GM21447 (cell line): ENCODE results near the gene FXYD1.

Source experiments
- ATAC-seq: cut with Tn5 transposase; IDR thresholded peaks from one replicate; pipeline ENCODE4 v1.9.1; 2021; ENCODE audit not compliant: unreplicated experiment

The FXYD1 gene

GRCh38 chr19:35160629-35161433, 22.2 kb downstream of the FXYD1 start:
- no peak for ATAC-seq

DNA sequence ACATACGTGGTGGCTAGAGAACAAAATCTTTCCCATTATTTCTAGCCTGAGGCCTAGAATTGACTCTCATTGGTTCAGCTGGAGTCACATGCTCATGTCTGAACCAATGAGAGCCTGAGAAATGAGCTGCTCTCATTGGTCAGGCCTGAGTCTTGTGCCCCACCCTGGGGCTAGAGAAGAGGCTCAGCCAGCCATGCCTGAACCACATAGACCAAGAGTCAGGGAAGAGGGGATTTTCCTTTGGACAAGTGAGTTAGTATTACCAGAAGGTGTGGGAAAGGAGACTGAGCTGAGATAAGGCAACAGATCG, 22.8 kb downstream of the FXYD1 start:
- ATAC-seq = no peak

- ATAC-seq = no peak
Observed at GRCh38 chr19:35162471-35163326, 24.1 kb downstream of the FXYD1 start.

DNA sequence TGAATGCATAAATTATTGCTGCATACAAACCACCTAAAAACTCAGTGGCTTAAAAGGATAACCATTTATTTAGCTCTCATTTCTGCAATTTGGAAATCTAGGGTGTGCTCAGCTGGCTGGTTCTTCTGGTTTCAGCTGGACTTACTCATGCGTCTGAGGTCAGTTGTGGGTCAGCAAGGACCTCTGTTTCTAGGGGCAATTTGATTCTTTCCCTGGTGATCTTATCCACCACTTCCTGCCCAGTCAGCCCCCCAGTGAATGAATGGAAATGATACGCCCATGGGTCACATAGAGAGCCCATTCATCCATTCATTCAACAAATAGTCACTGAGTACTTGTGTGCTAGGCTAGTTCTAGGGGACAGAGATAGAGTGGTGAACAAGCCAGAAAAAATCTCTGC, 25.8 kb downstream of the FXYD1 start:
- ATAC-seq = no peak

DNA sequence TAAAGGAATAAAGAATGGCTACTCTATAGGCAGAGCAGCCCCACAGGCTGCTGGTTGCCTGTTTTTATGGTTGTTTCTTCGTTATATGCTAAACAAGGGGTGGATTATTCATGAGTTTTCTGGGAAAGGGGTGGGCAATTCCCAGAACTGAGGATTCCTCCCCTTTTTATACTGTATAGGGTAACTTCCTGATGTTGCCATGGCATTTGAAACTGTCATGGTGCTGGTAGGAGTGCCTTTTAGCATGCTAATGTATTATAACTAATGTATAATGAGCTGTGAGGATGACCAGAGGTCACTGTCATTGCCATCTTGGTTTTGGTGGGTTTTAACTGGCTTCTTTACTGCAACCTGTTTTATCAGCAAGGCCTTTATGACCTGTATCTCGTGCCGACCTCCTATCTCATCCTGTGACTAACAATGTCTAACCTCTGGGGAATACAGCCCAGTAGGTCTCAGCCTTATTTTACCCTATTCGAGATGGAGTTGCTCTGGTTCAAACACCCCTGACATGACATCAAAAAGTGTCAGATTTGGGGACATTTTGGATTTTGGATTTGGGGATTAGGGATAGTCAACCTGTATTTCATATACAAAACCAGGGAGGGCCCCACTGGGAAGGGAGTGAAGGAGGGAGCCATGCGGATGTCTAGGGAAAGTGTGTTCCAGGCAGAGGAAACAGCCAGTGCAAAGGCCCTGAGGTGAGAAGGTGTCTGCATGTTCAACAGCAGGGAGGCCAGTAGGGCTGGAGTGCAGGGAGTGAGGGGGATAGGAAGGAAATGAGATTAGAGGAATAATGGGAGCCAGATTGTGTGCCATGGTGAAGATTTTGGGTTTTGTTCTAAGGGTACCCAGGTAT, 26.8 kb downstream of the FXYD1 start:
- ATAC-seq = no peak

DNA sequence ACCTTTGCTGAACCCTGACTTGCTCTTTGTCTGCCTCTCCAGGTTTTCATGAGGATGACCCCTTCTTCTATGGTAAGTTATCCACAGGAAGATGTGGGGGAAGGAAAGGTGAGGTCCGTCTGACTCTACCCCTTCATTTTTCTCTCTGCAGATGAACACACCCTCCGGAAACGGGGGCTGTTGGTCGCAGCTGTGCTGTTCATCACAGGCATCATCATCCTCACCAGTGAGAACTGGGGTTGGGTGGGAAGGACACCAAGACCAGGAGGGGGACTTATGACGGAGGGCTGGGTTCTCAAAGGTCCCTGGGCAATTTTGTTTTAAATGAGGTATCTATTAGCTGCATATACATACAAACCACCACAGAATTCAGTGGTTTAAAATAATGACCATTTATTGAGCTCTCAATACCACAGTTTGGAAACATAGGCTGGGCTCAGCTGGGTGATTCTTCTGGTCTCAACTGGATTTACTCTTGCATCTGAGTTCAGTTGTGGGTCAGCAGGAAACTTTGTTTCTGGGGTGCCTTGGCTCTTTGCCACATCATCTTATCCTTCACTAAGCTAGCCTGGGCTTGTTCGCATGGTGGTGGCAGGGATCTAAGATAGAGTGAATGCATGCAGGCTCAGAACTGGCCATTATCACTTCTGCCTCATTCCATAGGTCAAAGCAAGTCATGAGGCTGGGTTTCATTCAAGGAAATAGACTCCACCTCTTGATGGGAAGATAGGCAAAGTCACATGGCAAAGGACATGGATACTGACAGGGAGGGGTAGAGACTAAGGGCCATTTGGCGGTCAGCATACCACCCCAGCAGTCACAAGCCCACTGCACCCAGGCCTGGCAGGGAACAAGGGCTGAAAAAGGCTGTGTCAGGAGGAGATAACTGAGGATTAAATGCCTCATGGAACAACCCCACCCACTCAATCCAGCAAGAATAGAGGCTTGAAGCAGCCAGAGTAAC, 27.8 kb downstream of the FXYD1 start:
- ATAC-seq = no peak

DNA sequence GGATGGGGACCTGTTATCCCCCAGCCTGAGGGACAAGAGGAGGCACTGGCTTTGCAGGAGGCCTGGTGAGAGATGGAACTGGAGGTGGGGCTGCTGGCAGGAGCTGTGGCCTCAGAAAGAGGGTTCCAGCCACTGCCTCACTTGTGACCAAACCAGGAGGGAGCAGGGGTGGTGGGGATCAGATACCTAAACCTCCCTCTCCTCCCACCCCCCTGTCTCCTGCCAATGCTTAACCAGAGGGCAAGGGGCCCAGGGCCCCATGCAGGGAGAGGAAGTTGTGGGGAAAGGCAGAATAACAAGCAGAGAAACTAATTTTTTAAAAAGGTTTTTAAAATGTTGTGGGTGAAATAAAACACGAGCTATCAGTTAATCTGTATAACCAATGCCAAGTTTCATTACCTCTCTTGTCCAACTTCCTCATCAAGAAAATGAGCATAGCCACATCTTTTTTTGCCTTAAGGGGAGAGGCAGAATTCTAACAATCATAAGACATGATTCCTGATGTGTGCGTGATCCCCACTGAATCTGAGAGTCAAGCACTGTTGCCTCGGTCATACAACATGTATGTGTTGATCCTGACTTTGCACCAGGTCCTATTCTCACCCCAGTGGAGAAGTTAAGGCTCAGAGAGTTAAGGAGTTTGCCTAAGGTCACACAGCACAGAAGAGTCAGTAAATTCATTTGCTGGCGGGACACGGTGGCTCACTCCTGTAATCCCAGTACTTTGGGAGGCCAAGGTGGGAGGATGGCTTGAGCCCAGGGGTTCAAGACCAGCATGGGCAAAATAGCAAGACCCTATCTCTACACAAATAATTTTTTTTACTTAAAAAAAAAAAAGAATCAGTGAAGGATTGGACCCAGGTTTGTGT, 28.9 kb downstream of the FXYD1 start:
- ATAC-seq = no peak

DNA sequence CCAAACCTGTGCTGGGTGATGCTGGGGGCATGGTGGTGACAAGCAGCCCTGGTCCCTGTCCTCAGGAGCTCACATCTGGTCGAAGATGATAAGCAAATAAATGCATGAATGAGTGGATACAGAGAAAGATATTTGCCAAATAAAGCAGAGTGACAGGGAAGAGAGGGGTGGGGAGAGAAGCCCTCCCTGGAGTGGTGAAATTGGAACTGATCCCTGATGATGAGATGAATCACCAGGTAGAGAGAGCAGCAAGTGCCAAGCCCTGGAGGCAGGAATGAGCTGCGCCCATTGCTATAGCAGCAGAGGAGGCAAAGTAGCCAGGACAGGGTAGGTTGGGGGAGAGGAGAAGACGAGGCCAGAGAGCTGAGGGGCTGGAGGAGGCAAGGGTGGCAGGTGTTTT, 29.6 kb downstream of the FXYD1 start:
- no peak for ATAC-seq

DNA sequence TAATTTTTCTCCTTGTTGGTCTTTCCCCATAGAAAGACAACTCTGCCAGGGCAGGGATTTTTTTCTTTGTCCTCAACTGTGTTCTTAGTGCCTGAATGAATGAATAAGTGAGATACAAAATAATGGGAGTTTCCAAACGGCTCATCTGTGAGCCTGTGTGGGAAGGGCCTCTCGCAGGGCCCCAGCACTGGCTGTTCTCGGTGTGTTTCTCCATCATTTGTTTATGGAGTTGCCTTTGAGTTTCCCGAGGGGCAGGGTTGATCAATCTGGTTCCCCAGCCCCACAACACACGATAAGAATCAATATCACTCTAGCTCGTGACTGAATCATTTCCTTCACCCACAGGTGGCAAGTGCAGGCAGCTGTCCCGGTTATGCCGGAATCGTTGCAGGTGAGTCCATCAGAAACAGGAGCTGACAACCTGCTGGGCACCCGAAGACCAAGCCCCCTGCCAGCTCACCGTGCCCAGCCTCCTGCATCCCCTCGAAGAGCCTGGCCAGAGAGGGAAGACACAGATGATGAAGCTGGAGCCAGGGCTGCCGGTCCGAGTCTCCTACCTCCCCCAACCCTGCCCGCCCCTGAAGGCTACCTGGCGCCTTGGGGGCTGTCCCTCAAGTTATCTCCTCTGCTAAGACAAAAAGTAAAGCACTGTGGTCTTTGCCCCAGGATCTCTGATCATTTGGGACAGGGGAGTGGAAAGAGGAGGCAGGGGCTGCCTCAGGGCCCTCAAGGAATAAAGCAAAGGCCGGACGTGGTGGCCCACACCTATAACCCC, 30.8 kb downstream of the FXYD1 start:
- no peak for ATAC-seq

DNA sequence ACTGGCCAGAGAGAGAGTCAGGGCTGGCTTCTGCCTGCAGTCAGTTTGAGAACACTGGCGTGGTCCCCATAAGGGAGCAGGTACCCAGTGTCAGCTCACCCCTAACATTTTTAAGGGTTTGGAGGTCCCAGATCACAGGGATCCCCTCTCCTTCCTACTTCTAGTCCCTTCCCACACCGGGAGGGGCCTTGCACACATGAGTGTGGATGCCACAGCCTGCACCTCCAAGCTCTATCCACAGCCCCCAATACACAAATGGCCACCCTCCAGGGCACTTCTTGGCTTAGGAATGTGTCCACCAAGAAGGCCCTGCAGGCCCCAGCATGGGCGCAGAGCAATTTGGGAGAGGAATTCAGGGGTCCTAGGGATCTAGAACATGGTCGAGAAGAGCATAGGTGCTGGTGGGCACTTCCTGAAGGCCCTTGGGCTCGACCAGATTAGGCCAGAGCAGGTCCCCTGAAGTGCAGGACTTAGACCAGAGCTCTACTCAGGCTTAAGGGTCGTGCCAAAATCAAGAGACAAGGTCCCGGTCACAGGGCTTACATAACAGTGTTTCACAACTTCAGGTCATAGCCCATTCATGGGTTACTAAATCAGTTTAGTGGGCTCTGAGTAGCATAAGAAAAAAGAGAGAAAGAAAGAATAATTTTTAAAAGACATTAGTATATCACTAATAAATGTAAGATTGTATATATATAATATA, 31.9 kb downstream of the FXYD1 start:
- no peak for ATAC-seq

DNA sequence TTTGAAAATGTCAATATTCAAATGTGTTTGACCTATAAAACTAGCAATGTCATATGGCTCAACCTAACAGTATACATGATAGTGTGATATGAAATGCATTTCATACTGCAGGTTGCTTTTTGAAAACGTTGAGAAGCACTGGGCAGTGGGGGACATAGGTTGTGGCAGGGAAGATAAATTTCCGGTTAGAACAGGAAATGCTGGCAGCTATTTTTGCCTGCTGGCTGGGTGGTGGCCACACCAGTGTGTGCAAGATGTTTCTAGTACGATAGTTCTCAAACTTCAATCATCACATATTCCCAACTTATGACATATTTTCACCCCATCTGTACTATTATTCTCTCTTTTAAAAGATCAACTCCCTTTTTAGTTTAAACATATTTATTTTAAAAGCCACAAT, 33.1 kb downstream of the FXYD1 start:
- no peak for ATAC-seq

DNA sequence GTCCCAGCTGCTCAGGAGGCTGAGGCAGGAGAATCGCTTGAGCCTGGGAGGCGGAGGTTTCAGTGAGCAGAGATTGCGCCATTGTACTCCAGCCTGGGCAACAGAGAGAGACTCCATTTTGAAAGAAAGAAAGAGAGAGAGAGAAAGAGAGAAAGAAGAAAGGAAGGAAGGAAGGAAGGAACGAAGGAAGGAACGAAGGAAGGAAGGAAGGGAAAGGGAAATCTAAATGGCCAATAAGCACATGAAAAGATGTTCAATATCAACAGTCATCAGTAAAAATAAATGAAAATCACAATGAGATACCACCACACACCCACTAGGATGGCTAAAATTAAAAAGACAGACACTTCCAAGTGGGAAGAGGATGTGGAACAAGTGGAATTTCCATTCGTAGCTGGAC, 35.6 kb downstream of the FXYD1 start:
- ATAC-seq = no peak

GRCh38 chr19:35176181-35176570, 37.6 kb downstream of the FXYD1 start:
- no peak for ATAC-seq

- ATAC-seq = no peak
Observed at GRCh38 chr19:35177377-35178274, 39.0 kb downstream of the FXYD1 start.

- no peak for ATAC-seq
Observed at GRCh38 chr19:35178701-35179100, 40.1 kb downstream of the FXYD1 start.

GRCh38 chr19:35179830-35180229, 41.2 kb downstream of the FXYD1 start:
- no peak for ATAC-seq

- no peak for ATAC-seq
Observed at GRCh38 chr19:35181387-35181786, 42.8 kb downstream of the FXYD1 start.
